NCI-H2227 treated with DMSO at 0.1 percent for 48 hours (cell line): Measurements from ENCODE around the gene MICU2.

Experiments
- DNase-seq: peaks from one replicate; lab custom pipeline; 2025; lab: John Stamatoyannopoulos, UW

The MICU2 gene

DNA sequence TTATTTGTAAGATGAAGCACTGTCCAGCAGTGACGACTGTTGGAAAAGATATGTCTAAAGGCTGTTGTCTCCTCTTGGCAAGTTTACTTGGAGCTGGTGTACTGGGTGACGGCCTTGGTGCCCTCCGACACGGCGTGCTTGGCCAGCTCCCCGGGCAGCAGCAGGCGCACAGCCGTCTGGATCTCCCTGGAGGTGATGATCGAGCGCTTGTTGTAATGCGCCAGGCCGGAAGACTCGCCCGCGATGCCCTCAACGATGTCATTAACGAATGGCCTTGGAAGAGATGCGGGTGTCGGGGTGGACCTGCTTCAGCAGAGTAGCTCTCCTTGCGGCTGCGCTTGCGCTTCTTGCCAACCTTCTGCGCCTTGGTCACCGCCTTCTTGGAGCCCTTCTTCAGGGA, 120.2 kb downstream of the MICU2 start:
- no peak for DNase-seq

- DNase-seq, result no peak
Measured at GRCh38 chr13:21481359-21481758, 122.6 kb downstream of the MICU2 start.

DNA sequence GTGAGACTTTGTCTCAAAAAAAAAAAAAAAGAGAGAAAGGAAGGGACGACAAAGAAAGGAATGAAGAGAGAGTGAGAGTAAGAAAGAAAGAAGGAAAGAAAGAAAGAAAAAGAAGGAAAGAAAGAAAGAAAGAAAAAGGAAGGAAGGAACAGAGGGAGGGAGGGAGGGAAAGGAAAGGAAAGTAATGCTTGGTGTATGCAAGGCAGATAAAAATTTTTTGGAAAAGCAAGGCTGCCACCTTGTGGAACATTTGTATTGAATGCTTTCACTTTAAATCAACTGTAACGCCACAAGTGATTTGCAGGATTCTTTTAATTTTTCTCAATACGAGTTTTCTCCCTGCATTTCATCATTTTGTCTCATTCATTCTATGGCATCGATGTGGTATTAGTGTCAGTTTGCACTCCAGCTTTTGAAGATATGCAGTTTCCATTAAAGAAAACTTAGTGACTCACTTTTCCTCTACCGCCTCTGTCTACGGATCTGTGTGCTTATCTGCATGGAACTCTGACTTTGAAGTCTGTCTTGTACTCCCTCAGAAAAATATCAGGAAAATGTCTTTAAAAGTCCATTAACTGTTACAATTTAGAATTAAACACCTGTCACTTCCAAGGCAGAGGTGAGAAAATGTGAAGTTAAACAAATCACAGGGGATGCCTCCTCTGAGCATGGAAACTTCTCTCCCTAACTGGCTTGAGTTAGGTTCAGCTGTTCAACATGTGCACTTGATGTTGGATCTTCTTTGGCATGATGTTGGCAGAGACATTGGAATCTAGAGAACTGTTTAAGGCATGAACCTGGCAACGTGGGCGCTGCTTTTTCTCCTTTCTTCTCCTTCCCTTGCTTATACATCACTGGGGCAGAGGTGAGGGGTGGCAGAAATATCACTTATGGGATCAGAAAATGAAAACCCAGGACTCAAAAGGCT, 124.8 kb downstream of the MICU2 start:
- DNase-seq, result peak; percentile 50

- peak; percentile 56 for DNase-seq
Measured at GRCh38 chr13:21476893-21477472, 127.0 kb downstream of the MICU2 start.

DNA sequence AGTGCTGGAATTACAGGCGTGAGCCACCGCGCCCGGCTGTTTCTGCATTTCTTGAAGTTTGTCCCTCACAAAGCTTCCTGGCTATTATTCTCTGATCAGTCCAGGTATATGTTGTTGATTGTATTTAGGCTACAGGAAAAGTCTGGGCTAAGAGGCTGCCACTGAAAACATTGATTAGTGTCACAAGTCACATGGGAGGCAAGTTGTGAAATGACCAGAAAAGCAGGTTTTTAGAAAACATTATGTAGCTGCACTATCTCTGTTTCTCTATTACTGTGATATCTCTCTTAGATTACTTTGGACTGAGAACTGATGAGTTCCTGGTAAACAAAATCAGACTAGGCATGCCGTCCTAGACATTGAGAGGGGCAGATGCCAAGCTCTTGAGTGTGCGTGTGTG, 128.9 kb downstream of the MICU2 start:
- DNase-seq, result no peak

GRCh38 chr13:21470785-21471184, 133.2 kb downstream of the MICU2 start:
- DNase-seq, result no peak

- no peak for DNase-seq
Measured at GRCh38 chr13:21466527-21466926, 137.4 kb downstream of the MICU2 start.

DNA sequence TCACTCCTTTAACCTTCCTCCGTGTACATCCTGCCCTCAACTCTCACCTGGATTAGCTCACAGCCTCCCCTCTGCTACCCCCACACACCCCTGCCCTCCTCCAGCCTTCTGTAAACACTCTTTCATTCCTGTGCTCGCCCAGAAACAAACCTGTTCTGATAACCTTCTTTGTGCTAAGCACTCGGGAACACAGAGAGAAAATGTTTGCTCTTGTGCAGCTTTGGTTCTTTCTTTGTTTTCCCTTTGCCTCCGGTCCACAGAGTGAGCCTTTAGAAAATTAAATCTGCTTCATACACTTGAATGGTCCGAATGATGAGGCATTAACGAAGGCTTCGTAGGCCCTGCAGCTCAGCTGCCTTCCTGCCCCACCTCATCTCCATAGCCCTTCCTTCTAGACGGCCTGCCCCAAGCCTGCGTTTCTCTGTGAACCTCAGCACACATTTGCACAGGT, 138.2 kb downstream of the MICU2 start:
- DNase-seq, result no peak

DNA sequence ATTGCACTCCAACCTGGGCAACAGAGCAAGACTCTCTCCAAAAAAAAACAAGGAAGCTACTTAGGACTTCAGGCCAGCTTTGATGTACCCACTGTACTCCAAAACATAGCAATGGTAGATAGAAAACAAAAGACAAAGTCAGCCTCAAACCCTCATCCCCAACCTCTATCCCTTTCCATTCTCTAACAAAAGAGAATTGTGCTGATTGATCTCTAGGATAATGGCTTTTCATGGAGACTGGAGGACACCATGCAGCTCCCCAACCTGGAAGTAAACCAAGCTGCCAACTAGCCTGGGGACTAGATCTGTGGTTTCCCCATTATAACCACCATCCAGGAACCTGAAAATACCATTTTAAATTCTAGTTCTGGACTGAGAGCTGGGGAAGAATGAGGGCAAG, 140.5 kb downstream of the MICU2 start:
- DNase-seq, result no peak

- no peak for DNase-seq
Measured at GRCh38 chr13:21461131-21461530, 142.8 kb downstream of the MICU2 start.

GRCh38 chr13:21458813-21459701, 144.9 kb downstream of the MICU2 start, which contains the start of gene ZDHHC20:
TSS of gene ZDHHC20 (minus strand) at chr13:21459303. CDS start at chr13:21459171, 132 bp downstream.
- peak; percentile 67 for DNase-seq

GRCh38 chr13:21458451-21458812, 145.5 kb downstream of the MICU2 start:
- DNase-seq, result peak; percentile 10

- DNase-seq, result no peak
Measured at GRCh38 chr13:21453387-21454081, 150.4 kb downstream of the MICU2 start.

DNA sequence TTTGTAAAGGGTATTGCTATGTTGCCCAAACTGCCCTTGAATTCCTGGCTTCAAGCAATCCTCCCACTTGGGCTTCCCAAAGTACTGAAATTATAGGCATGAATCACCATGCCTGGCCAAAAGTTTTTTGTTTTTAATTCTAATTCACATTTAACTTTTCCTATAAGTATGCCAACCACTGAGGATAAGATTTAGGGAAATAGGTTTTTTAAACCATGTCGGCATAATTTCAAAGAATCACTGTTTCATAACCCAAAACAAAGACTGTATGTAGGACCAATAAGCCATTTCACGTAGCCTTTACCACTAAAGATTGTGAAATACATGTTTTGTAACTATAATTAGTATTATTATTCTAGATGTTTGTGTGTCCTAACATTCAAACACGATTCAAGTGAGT, 153.0 kb downstream of the MICU2 start:
- no peak for DNase-seq

DNA sequence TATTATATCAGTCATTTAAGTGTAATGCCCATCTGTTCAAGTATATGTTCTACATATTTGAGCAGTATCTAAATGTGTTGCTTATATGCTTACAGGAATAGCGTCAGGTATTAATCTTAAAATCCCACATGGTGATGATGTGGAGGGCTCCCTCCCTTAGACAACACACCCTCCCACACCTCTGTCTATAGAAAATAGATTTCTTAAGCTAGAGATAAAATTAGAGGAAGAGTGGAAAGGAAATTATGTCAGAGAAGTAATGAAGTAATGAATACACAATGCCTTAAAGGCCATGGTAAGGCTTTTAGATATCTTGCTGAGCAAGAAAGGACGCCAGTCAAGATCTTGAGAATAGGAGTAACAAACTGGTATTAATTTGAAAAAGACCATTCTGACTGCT, 157.3 kb downstream of the MICU2 start:
- no peak for DNase-seq

DNA sequence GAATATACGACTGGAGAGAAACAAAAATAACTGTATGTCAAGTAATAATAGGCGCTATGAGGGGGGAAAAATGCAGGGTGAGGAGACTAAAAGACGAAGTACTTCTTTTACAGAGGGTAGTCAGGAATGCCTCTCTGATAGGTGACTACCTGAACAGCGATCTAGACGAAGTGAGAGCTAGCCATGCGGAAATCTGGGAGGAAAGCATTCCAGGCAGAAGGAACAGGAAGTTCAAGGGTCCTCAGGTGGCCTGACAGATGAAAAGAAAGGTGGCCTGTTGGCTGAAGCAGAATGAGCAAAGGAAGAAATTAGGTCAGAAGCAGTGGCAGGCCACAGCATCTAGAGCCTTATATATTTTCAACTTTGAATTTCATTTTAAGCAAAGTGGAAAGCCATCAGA, 158.2 kb downstream of the MICU2 start:
- DNase-seq, result no peak

DNA sequence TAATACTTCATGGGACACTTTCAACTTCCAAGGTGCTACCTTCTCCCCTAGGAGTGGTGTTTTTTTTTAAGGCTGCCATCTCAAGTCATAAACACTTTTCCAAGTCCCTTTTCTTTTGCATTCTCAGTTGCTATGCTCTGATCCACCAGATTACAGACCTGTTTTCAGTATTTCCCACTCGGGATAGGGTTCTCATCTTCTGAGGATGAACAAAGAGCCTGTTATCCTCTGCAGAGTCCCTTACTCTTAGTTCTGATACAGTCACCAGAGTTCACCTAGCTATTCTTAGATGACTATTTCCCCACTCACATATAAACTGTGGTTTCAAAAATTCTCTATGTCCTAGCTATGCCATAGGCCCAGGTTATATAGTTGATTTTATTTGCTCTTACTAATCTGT, 160.8 kb downstream of the MICU2 start:
- DNase-seq, result no peak
